Subcutaneous adipose tissue (tissue), 4 donors: ENCODE results near the gene HUNK. TPM values are rescaled to one million over a fixed set of nuclear protein-coding genes. Genes with fewer than 3 reads are reported as not detected.

Experiments used
- CTCF ChIP-seq: fragments of 450-650 bp; IDR thresholded peaks from one replicate; pipeline ENCODE4 v1.5.1; 2016; ENCODE audit warnings: low read depth, mild to moderate bottlenecking, control low read depth, antibody characterized with exemption, moderate library complexity
- total RNA-seq, 4 donors: library from RNA; depleted of rRNA; stranded (reverse); fragments of >200 nt; gene quantifications; one replicate each; pipeline ENCODE4 v1.1.0, GENCODE V29; 2016

HUNK gene
- total RNA-seq, 4 donors from 2014 or later = 0.16 to 0.66 (median 0.18) TPM

- no peak for TF ChIP-seq CTCF
Observed at GRCh38 chr21:32036756-32037155, 163.9 kb downstream of the HUNK start.

GRCh38 chr21:32043458-32043857 lies 170.6 kb downstream of the HUNK start:
- no peak for TF ChIP-seq CTCF

- TF ChIP-seq CTCF = no peak
Observed at GRCh38 chr21:32044205-32045180, 171.7 kb downstream of the HUNK start.

- no peak for TF ChIP-seq CTCF
Observed at GRCh38 chr21:32046191-32046590, 173.4 kb downstream of the HUNK start.

GRCh38 chr21:32048353-32048752 lies 175.5 kb downstream of the HUNK start:
- no peak for TF ChIP-seq CTCF

Other genes with a start within 250 kb of the HUNK start
- 100 to 1,000 TPM; 237 to 410 (median 328) TPM for gene SOD1, start 213.3 kb upstream of the HUNK start, total RNA-seq
- 10 to 100 TPM; 15.6 to 34.2 (median 17.7) TPM for gene SCAF4, start 140.9 kb upstream of the HUNK start, total RNA-seq